Measurements from ENCODE around the gene SORCS1. TPM values are rescaled to one million over a fixed set of nuclear protein-coding genes. Genes with fewer than 3 reads are reported as not detected.
A peak's percentile ranks its signal among the peaks of the same experiment; 100 is the strongest.

The SORCS1 gene
- polyA plus RNA-seq, 1 donor from 2014 or later: not detected

DNA sequence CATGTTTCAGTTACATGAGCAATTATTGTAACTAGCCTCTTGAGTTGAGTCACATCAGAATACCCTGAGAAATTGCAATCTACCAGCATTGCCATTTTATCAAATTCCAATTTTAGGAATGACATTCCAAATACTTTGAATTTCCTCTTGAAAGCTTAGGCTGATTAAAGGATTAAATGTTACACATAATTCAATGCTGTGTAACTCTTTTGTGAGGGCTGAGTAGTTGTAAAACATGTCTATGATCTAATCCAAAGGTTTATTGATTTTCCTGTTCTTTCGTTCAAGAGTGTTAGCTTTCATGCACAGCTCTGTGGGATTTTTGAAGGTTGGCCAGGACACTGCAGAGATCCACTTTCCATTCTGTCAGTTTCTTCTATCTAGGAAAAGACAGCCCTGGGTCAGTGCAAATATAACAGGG lies 193.1 kb downstream of the SORCS1 start:
- Mint-ChIP-seq H3K27ac (no peak overlapping the region), H3K4me1 (peaks cover 0 to 2% (median 0%) of the 10 kb centered on the region in 3 donors), H3K27me3 (no peaks in the 10 kb centered on the region), H3K4me3 (no peak overlapping the region), H3K9me3 (no peaks in the 10 kb centered on the region), H3K36me3 (no peaks in the 10 kb centered on the region)

GRCh38 chr10:106967452-106967851 lies 197.1 kb downstream of the SORCS1 start:
- Mint-ChIP-seq H3K27me3 (no peaks in the 10 kb centered on the region), H3K4me1 (peaks cover 0 to 2% (median 0%) of the 10 kb centered on the region in 3 donors), H3K9me3 (peaks cover 0 to 4% (median 2%) of the 10 kb centered on the region in 3 donors), H3K36me3 (no peaks in the 10 kb centered on the region), H3K4me3 (no peak overlapping the region), H3K27ac (no peak overlapping the region)

- Mint-ChIP-seq H3K27ac (no peak overlapping the region), H3K4me3 (no peak overlapping the region), H3K36me3 (no peaks in the 10 kb centered on the region), H3K4me1 (peaks cover 10 to 17% (median 12%) of the 10 kb centered on the region in 3 donors), H3K9me3 (peaks cover 0 to 6% (median 2%) of the 10 kb centered on the region in 3 donors), H3K27me3 (no peaks in the 10 kb centered on the region)
Measured at GRCh38 chr10:106960812-106961211, 203.7 kb downstream of the SORCS1 start.

DNA sequence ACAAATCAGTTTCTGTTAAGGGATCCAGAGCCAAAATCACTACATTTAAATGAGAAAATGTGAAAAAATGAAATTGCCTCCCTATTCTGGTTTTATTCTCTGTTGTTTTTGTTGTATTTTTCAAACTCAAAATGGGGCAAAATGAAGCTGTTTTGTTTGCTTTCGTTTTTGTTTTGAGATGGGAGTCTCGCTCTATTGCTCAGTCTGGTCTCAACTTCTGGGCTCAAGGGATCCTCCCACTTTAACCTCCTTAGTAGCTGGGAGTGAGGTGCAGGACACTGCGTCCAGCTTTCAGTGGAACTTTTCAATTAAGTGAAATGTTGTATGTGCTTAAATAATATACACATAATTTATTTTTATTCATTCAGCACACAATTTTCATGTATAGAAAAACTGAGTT lies 205.0 kb downstream of the SORCS1 start:
- Mint-ChIP-seq H3K4me3 (peak overlapping the region; percentile 1 to 81 (median 48)), H3K4me1 (peaks cover 10 to 17% (median 12%) of the 10 kb centered on the region in 3 donors), H3K27ac (peak overlapping the region in 1 of 3 donors; percentile 20), H3K27me3 (no peaks in the 10 kb centered on the region), H3K36me3 (no peaks in the 10 kb centered on the region), H3K9me3 (peaks cover 0 to 6% (median 2%) of the 10 kb centered on the region in 3 donors)

DNA sequence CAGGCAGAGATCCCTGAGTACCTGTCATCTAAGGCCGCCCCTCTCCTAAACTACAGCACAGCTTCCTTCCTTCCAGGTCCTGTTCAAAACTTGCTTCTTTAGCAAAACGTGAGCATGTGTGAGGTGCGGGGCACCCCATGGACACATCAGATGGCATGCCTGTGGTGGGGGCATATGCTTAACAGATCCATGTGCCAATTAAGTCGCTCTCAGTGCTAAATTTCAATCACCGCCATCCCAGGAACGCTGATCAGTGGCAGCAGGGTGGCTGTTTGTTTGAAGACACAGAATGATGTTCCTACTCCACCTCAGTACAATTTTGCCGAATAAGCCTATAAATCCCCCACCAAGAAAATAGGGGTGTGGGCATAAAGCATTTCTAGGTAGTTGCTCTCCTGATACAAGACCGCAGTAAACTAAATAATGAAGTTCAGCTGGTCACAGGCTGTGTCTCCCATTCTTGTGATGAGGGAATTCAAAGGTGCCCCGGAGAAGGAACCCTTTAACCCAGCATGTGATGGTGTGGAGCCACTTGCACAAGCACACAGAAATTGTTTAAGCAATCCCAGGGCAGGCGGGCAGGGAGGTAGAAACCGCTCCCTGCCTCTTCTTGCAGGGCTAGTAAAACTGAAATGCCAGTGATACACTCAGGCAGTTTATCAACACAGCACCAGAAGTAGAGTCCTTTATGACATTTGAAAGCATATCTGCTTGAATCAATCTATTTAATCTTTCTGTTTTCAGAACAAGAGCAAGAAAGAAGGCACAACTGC lies 205.7 kb downstream of the SORCS1 start:
- no peaks in the 10 kb centered on the region for H3K27me3 Mint-ChIP-seq

GRCh38 chr10:106957823-106958588 lies 206.5 kb downstream of the SORCS1 start:
- Mint-ChIP-seq H3K36me3 (no peaks in the 10 kb centered on the region), H3K27ac (no peak overlapping the region), H3K4me1 (peaks cover 10 to 17% (median 12%) of the 10 kb centered on the region in 3 donors), H3K27me3 (no peaks in the 10 kb centered on the region), H3K9me3 (peaks cover 0 to 6% (median 2%) of the 10 kb centered on the region in 3 donors), H3K4me3 (peak overlapping the region in 1 of 4 donors; percentile 59)

More for the DNA sequence above, 205.7 kb downstream of the SORCS1 start:
- H3K4me3 Mint-ChIP-seq: peak overlapping the region; percentile 30 to 81 (median 58)
- peaks cover 0 to 6% (median 2%) of the 10 kb centered on the region in 3 donors for H3K9me3 Mint-ChIP-seq
- H3K36me3 Mint-ChIP-seq: no peaks in the 10 kb centered on the region
- H3K4me1 Mint-ChIP-seq: peaks cover 10 to 17% (median 12%) of the 10 kb centered on the region in 3 donors
- H3K27ac Mint-ChIP-seq: no peak overlapping the region

GRCh38 chr10:106956216-106956915 lies 208.1 kb downstream of the SORCS1 start:
- Mint-ChIP-seq H3K27ac (no peak overlapping the region), H3K4me1 (peaks cover 10 to 17% (median 12%) of the 10 kb centered on the region in 3 donors), H3K27me3 (no peaks in the 10 kb centered on the region), H3K4me3 (no peak overlapping the region), H3K9me3 (no peaks in the 10 kb centered on the region), H3K36me3 (no peaks in the 10 kb centered on the region)

- H3K36me3 Mint-ChIP-seq: no peaks in the 10 kb centered on the region
- H3K4me3 Mint-ChIP-seq: no peak overlapping the region
- peaks cover 10 to 17% (median 12%) of the 10 kb centered on the region in 3 donors for H3K4me1 Mint-ChIP-seq
- no peaks in the 10 kb centered on the region for H3K27me3 Mint-ChIP-seq
- H3K27ac Mint-ChIP-seq: no peak overlapping the region
- H3K9me3 Mint-ChIP-seq: peaks cover 0 to 4% (median 0%) of the 10 kb centered on the region in 3 donors
Measured at GRCh38 chr10:106955133-106955532, 209.4 kb downstream of the SORCS1 start.

GRCh38 chr10:106952033-106952432 lies 212.5 kb downstream of the SORCS1 start:
- H3K27me3 Mint-ChIP-seq: no peaks in the 10 kb centered on the region
- no peak overlapping the region for H3K27ac Mint-ChIP-seq
- no peak overlapping the region for H3K4me3 Mint-ChIP-seq
- H3K36me3 Mint-ChIP-seq: no peaks in the 10 kb centered on the region
- H3K9me3 Mint-ChIP-seq: peaks cover 0 to 4% (median 0%) of the 10 kb centered on the region in 3 donors
- peaks cover 0 to 2% (median 0%) of the 10 kb centered on the region in 3 donors for H3K4me1 Mint-ChIP-seq

DNA sequence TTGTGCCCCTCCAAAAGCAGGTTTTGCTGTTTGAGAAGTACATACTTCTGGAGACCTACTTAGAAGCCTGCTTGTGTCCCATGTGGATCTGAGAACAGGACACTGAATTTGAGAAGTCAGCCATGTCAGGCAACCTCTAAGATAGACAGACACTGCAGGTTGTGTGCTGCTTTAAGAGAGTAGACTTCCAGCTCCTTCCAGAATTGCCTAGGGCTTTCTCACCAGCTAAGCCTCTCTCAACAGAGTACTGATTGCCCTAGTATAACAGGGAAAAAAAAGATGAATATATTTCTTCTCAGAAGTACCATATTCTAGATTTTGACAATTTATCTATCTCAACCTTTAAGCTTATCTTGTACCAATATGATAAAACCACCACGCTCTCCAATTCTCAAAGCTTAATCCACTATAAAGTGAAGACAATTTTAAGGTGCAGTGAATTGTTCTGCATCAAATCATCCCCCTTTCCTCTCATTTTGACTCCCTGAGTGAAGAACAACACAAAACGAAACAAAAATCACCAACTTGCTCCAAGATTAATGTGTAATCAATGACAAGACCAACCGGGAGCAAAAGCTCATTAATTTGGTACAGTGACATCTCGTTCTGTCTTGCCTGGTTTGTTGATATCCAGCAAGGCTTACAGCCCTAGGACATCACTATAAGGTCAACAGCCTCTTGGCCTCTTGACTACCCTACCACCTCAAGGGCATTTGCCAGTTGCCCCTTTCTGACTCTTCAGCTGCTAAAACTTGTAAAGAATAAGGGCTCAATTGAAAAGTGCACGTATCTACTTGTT lies 214.6 kb downstream of the SORCS1 start:
- Mint-ChIP-seq H3K4me1 (peaks cover 0 to 4% (median 0%) of the 10 kb centered on the region in 3 donors), H3K36me3 (no peaks in the 10 kb centered on the region), H3K9me3 (peaks cover 0 to 4% (median 2%) of the 10 kb centered on the region in 3 donors), H3K27ac (no peak overlapping the region), H3K27me3 (no peaks in the 10 kb centered on the region), H3K4me3 (no peak overlapping the region)

GRCh38 chr10:106947643-106948042 lies 216.9 kb downstream of the SORCS1 start:
- H3K27ac Mint-ChIP-seq: no peak overlapping the region
- H3K27me3 Mint-ChIP-seq: no peaks in the 10 kb centered on the region
- no peaks in the 10 kb centered on the region for H3K36me3 Mint-ChIP-seq
- peaks cover 0 to 4% (median 2%) of the 10 kb centered on the region in 3 donors for H3K9me3 Mint-ChIP-seq
- peaks cover 0 to 4% (median 0%) of the 10 kb centered on the region in 3 donors for H3K4me1 Mint-ChIP-seq
- H3K4me3 Mint-ChIP-seq: no peak overlapping the region

GRCh38 chr10:106942035-106942662 lies 222.4 kb downstream of the SORCS1 start:
- Mint-ChIP-seq H3K9me3 (peaks cover 0 to 2% (median 2%) of the 10 kb centered on the region in 3 donors), H3K4me3 (no peak overlapping the region), H3K4me1 (peaks cover 0 to 2% (median 0%) of the 10 kb centered on the region in 3 donors), H3K27ac (no peak overlapping the region), H3K36me3 (no peaks in the 10 kb centered on the region), H3K27me3 (no peaks in the 10 kb centered on the region)

GRCh38 chr10:106941297-106942034 lies 223.0 kb downstream of the SORCS1 start:
- no peaks in the 10 kb centered on the region for H3K36me3 Mint-ChIP-seq
- H3K4me3 Mint-ChIP-seq: no peak overlapping the region
- no peak overlapping the region for H3K27ac Mint-ChIP-seq
- H3K9me3 Mint-ChIP-seq: peaks cover 0 to 2% (median 2%) of the 10 kb centered on the region in 3 donors
- H3K4me1 Mint-ChIP-seq: peaks cover under 1 to 5% (median 2%) of the 10 kb centered on the region in 3 donors
- no peaks in the 10 kb centered on the region for H3K27me3 Mint-ChIP-seq

Measured in IgD-negative memory B cell (primary cell).